Hematopoietic multipotent progenitor cell treated with erythropoietin and hydrocortisone succinate and interleukin-3 and kit ligand, for 4 days (in vitro differentiated cells): ENCODE data around the gene UBASH3B.

Source experiments
- DNase-seq: peaks from one replicate; pipeline ENCODE4 v3.0.0-alpha.2; 2015

The UBASH3B gene

GRCh38 chr11:122763108-122763507 is 107.6 kb downstream of the UBASH3B start:
- no peak for DNase-seq

DNA sequence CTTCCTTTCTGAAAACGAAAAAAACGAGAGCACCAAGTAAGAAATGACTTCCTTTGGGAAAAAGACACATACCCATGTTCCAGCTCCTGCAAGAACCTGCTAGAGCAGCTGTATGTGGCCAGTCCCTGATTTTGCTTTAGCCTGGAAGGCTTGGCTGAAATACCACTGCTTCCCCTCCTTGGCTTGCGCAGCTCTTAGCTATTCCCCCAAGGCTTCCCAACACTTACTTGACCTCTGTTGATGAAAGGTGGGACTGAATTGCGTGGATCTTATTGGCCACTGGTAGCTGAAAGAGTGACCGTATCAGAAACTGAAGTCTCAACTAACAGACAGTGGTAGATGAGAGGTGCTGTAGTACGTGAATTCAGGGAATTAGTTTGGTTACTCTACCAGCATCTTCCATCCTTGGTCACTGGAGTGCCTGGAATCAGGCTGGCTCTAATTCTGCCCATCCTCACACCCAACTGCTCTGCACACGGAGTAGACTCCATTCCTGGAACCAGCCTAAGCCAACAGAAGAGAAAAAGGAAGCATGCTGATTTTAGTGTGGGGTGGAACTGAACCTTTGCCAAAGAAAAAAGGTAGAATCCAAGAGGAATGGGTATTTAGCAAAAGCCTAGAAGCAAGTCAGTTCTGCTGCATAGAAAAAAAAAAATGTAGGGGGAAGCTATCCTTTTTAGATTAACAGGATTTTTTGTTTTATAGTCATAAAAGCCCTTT is 109.0 kb downstream of the UBASH3B start:
- no peak for DNase-seq

DNA sequence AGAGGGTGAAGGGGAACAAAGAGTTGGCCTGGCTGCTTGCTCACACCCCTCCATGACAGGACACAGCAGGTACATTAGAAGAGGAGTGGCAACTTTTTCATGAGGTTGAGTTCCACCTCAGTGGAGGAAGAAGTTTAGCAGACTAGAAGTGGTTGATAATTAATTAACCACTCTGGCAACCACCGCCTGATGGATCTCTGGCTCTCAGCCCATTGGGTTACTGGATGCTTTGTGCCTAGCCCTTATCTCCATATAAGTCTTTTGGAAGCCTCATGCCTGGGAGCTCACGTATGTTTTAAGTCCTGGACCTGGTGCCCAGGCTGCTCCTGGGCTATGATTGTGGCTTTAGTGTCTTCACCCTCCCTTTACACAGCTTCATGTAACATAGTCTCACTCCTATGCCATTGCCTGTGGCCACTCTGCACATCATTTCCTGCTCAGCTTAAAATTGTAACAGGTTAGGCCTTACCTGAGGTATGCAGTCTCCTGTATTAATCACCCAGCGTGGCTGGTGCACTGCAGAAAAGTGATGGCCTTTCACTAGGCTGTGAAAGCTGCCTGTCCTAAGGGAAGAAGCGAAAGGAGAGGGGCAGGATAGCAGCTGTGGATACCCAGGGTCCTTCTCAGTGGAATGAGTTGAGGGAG is 110.1 kb downstream of the UBASH3B start:
- peak; percentile 61 for DNase-seq

DNA sequence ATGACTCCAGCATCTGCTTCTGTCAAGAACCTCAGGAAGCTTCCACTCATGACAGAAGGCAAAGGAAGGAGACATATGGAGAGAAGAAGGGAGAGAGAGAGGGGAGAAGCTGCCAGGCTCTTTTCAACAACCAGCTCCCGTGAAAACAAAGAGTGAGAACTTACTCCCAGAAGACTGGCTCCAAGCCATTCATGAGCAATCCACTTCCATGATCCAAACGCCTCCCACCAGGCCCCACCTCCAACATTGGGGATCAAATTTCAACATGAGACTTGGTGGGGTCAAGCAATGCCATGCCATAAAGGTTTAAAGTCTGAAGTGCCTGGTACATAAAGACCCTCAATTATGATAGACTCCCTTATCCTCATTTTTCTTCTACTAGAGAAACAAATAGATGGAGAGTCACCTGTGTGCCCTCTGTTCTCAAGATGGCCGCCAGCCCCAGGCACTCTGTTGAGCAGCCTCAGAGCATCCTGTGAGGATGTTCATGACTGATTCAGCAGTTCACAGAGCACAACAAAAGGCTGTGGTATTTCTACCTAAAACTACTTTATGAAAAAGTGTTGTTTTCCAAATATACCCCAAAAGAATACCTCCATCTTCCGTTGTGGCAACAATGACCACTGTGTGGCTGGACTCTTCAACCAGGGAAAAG is 113.7 kb downstream of the UBASH3B start:
- DNase-seq, result no peak

DNA sequence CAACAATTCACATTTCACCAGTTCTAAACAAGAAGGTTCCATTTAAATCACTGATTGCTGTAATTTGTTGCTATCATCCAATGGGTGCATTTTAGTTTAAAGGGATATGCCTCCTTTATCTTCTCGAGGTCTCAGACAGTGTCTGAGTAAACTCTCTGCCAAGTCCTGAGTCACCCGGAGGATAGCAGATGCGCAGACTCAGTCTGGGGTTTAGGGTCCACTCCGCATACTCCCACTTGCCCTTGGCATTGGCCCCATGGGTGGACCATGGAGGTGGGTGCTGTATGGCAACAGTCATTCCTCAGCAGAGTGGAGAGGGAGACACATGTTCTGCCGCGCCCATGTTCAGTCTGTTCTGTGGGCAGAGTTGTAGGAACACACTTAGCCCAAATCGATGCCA is 117.4 kb downstream of the UBASH3B start:
- DNase-seq, result peak; percentile 40

DNA sequence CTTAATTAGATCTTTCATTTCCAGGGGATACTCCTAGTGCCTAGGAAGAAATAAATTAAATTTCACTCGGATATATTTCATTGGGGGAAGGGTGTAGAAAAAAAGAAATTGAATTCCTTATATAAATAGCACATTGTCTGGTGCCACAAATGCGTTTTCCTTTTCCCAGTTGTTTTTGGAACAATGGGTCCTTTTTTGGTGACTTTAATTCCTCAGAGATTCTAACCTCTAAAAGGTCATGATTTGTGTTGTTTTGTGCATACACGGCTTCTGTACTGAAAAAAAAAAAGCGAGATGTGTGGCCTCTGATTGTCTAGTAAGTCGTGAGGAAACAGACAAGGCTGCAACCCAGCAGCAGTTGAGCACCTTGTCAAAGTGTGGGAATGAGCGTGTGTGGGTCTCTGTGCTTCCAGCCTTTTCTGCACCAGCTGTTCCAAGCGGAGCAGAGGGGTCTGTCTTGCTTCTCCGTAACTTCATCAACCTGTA is 118.3 kb downstream of the UBASH3B start:
- no peak for DNase-seq

DNA sequence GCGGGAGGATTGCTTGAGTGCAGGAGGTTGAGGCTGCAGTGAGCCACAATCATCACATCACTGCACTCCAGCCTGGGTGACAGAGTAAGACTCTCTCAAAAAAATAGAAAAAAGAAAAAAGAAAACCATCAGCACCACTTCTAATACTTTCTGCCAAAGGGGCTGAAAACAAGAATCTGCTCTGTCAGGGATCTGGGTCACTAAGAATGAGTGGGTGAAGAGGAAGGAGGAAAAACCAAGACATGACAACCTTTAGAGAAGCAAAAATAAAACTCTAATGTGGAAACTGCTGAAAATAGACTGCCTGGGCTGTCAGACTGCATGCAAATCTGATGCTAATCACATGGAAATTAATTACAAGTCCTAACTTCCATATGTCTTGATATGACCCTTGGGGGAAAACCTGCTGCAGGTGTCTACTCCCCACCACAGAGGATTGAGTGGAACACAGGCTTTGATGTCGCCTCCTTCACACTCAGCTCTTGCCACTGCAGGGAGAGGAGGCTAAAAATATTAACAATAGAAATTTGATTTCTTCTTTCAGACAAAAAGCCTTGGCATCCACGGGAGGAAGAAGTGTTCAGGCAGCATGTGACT is 120.3 kb downstream of the UBASH3B start:
- DNase-seq, result no peak

GRCh38 chr11:122776546-122776945 is 121.0 kb downstream of the UBASH3B start:
- no peak for DNase-seq

DNA sequence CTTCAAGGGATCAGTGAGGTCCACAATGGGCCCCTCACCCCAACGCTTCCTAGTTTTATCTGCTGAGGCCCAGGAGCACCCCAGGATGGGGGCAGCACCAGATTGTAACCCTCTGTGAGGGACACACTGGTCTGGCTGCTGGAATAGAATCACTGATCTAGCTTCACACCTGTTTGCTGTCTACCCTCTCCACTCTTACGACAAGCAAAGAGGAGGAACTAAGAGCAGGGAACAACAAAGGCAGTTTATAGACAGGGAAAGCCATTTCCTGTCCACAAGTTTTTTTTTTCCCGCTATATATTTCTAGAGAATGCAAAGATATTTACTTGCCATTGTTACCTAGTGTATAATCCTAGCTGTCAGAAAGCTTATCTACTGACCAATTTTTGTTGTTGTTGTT is 121.8 kb downstream of the UBASH3B start:
- DNase-seq, result no peak

GRCh38 chr11:122778148-122778547 is 122.6 kb downstream of the UBASH3B start:
- DNase-seq, result no peak

GRCh38 chr11:122779047-122779629 is 123.6 kb downstream of the UBASH3B start:
- peak; percentile 86 for DNase-seq

- DNase-seq, result no peak
These were observed 124.9 kb downstream of the UBASH3B start for GRCh38 chr11:122780296-122780949.

- peak; percentile 89 for DNase-seq
These were observed 126.1 kb downstream of the UBASH3B start for GRCh38 chr11:122781378-122782195.

GRCh38 chr11:122782222-122782621 is 126.7 kb downstream of the UBASH3B start:
- DNase-seq, result no peak

DNA sequence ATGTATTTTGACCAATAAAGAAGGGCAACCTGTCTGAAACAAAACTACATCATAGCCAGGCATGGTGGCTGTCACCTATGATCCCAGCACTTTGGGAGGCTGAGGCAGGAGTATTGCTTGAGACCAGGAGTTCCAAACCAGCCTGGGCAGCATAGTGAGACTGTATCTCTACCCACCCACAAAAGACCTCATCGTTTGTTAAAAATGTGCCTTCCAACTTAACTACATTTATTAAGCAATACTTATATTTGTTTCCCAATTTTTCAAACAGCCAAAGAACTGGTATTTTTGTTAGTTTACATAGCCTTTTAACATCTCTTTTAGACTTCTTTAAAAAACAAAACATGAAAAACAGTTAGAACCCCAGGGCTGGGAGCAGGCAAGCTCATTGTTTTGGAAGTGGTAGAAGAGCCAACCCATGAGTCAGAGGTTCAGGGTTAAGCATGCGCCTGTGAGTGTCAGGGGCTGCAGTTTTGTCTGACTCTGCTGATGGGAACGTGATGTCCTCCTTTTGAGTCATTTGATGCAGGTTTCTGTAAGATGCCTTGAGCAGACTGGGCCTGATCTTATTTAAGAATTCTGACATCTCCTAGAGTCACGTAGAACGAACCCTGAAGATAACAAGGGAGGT is 128.9 kb downstream of the UBASH3B start:
- no peak for DNase-seq

DNA sequence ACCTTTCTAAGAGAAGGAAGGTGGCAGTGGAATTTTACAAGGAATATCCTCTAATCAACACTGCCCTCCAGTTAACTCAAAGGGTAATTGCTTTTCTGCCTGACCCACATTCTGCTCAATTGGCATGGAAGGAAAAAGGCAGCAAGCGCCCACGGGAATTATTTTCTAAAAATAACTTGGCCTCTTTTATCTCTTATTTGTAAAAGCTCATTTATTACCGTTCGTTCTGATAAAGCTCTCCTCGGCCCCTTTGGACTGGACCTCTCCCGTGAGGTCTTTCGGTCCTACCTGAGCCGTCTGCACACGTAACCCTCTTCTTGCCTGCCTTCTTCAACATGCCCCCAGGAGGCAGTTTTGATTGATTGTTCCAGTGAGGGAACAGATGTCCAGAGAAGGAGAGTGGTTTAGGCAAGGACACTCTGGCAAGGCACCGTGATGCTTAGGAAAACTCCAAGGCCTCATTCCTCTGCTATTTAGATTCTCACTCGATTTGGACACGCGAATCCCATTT is 129.6 kb downstream of the UBASH3B start:
- DNase-seq, result no peak

GRCh38 chr11:122786896-122787295 is 131.4 kb downstream of the UBASH3B start:
- DNase-seq, result no peak

- no peak for DNase-seq
These were observed 133.4 kb downstream of the UBASH3B start for GRCh38 chr11:122788781-122789535.

- no peak for DNase-seq
These were observed 134.4 kb downstream of the UBASH3B start for GRCh38 chr11:122789907-122790306.

DNA sequence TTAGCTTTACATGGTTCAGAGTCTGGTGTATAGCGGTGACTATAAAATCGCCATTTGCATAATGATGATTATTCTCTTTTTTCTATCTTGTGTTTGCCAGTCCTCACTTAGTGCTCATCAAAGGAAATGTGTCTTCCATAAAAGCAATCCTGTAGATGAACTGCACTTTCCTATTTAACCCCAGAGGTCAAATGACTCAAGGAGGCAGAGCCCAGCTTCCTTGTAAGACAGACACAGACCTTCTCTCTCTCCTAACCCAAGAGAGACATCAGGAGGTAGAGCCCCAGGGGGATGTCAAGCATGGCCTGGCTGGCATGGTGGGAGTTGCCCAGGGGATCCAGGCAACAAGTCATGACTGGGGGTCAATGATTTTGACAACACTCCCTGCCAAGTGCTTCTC is 135.9 kb downstream of the UBASH3B start:
- no peak for DNase-seq
